ENCODE results near the gene ITPRID1.

ITPRID1 gene

GRCh38 chr7:31563522-31563921, 49.6 kb downstream of the ITPRID1 start:
- H3K27ac ChIP-seq (ENCODE audit: low read depth, low read length) = no peak overlapping the region
- H3F3A ChIP-seq (ENCODE audit: control insufficient read depth, insufficient read depth) = no peaks in the 10 kb centered on the region
- no peaks in the 10 kb centered on the region for H3K9me3 ChIP-seq (ENCODE audit: control insufficient read depth, insufficient read depth, low read length)
- no peak for TF ChIP-seq CTCF (IDR thresholded peaks at IDR 0.05; ENCODE audit: low read depth, low read length, poor library complexity, severe bottlenecking)
- TF ChIP-seq EZH2phosphoT487 (IDR thresholded peaks at IDR 0.05; ENCODE audit: borderline replicate concordance, low read length) = no peak
- H3K27me3 ChIP-seq (ENCODE audit: control insufficient read depth, low read length) = no peaks in the 10 kb centered on the region
- H3K4me2 ChIP-seq (ENCODE audit: low read length) = no peak overlapping the region
- no peak overlapping the region for H3K4me3 ChIP-seq (ENCODE audit: low read length)
- no peaks in the 10 kb centered on the region for H3K9me2 ChIP-seq (replicated peaks; ENCODE audit: control insufficient read depth, low read length)
- H3K79me2 ChIP-seq (ENCODE audit: control insufficient read depth, low read length) = no peaks in the 10 kb centered on the region
- H4K20me1 ChIP-seq (ENCODE audit: control insufficient read depth, insufficient read depth, low read depth, low read length) = no peaks in the 10 kb centered on the region
- H3K4me1 ChIP-seq (ENCODE audit: control insufficient read depth, low read length) = no peaks in the 10 kb centered on the region
- no peaks in the 10 kb centered on the region for H3K36me3 ChIP-seq (ENCODE audit: control insufficient read depth, low read length)

- TF ChIP-seq CTCF (IDR thresholded peaks at IDR 0.05; ENCODE audit: low read depth, low read length, poor library complexity, severe bottlenecking) = no peak
- no peak for TF ChIP-seq EZH2phosphoT487 (IDR thresholded peaks at IDR 0.05; ENCODE audit: borderline replicate concordance, low read length)
- H3K4me2 ChIP-seq (ENCODE audit: low read length) = no peak overlapping the region
- H3K4me1 ChIP-seq (ENCODE audit: control insufficient read depth, low read length) = no peaks in the 10 kb centered on the region
- H3K9me2 ChIP-seq (replicated peaks; ENCODE audit: control insufficient read depth, low read length) = no peaks in the 10 kb centered on the region
- no peaks in the 10 kb centered on the region for H3K36me3 ChIP-seq (ENCODE audit: control insufficient read depth, low read length)
- H3K9me3 ChIP-seq (ENCODE audit: control insufficient read depth, insufficient read depth, low read length) = no peaks in the 10 kb centered on the region
- H3K27ac ChIP-seq (ENCODE audit: low read depth, low read length) = no peak overlapping the region
- H3K4me3 ChIP-seq (ENCODE audit: low read length) = no peak overlapping the region
- H3F3A ChIP-seq (ENCODE audit: control insufficient read depth, insufficient read depth) = no peaks in the 10 kb centered on the region
- no peaks in the 10 kb centered on the region for H3K27me3 ChIP-seq (ENCODE audit: control insufficient read depth, low read length)
- no peaks in the 10 kb centered on the region for H3K79me2 ChIP-seq (ENCODE audit: control insufficient read depth, low read length)
- H4K20me1 ChIP-seq (ENCODE audit: control insufficient read depth, insufficient read depth, low read depth, low read length) = no peaks in the 10 kb centered on the region
Observed at GRCh38 chr7:31563951-31564350, 50.1 kb downstream of the ITPRID1 start.

GRCh38 chr7:31564661-31565060, 50.8 kb downstream of the ITPRID1 start:
- H4K20me1 ChIP-seq (ENCODE audit: control insufficient read depth, insufficient read depth, low read depth, low read length) = no peaks in the 10 kb centered on the region
- H3K27ac ChIP-seq (ENCODE audit: low read depth, low read length) = no peak overlapping the region
- no peaks in the 10 kb centered on the region for H3K4me1 ChIP-seq (ENCODE audit: control insufficient read depth, low read length)
- no peaks in the 10 kb centered on the region for H3K9me2 ChIP-seq (replicated peaks; ENCODE audit: control insufficient read depth, low read length)
- H3K4me2 ChIP-seq (ENCODE audit: low read length) = no peak overlapping the region
- no peaks in the 10 kb centered on the region for H3K79me2 ChIP-seq (ENCODE audit: control insufficient read depth, low read length)
- TF ChIP-seq EZH2phosphoT487 (IDR thresholded peaks at IDR 0.05; ENCODE audit: borderline replicate concordance, low read length) = no peak
- no peak for TF ChIP-seq CTCF (IDR thresholded peaks at IDR 0.05; ENCODE audit: low read depth, low read length, poor library complexity, severe bottlenecking)
- H3K9me3 ChIP-seq (ENCODE audit: control insufficient read depth, insufficient read depth, low read length) = no peaks in the 10 kb centered on the region
- no peaks in the 10 kb centered on the region for H3K36me3 ChIP-seq (ENCODE audit: control insufficient read depth, low read length)
- no peaks in the 10 kb centered on the region for H3F3A ChIP-seq (ENCODE audit: control insufficient read depth, insufficient read depth)
- no peak overlapping the region for H3K4me3 ChIP-seq (ENCODE audit: low read length)
- no peaks in the 10 kb centered on the region for H3K27me3 ChIP-seq (ENCODE audit: control insufficient read depth, low read length)

- Histone ChIP-seq H3K27me3 (ENCODE audit: control insufficient read depth, low read length) (no peaks in the 10 kb centered on the region), H3K4me3 (ENCODE audit: low read length) (no peak overlapping the region), H3F3A (ENCODE audit: control insufficient read depth, insufficient read depth) (no peaks in the 10 kb centered on the region), H3K9me3 (ENCODE audit: control insufficient read depth, insufficient read depth, low read length) (no peaks in the 10 kb centered on the region), H3K9me2 (replicated peaks; ENCODE audit: control insufficient read depth, low read length) (no peaks in the 10 kb centered on the region), H3K36me3 (ENCODE audit: control insufficient read depth, low read length) (no peaks in the 10 kb centered on the region), H3K79me2 (ENCODE audit: control insufficient read depth, low read length) (no peaks in the 10 kb centered on the region), H3K4me1 (ENCODE audit: control insufficient read depth, low read length) (no peaks in the 10 kb centered on the region), H4K20me1 (ENCODE audit: control insufficient read depth, insufficient read depth, low read depth, low read length) (no peaks in the 10 kb centered on the region), H3K27ac (ENCODE audit: low read depth, low read length) (no peak overlapping the region), H3K4me2 (ENCODE audit: low read length) (no peak overlapping the region)
- no peak for TF ChIP-seq CTCF (IDR thresholded peaks at IDR 0.05; ENCODE audit: low read depth, low read length, poor library complexity, severe bottlenecking)
- no peak for TF ChIP-seq EZH2phosphoT487 (IDR thresholded peaks at IDR 0.05; ENCODE audit: borderline replicate concordance, low read length)
Observed at GRCh38 chr7:31569528-31569927, 55.6 kb downstream of the ITPRID1 start.
